ENCODE results near the gene KCTD6.

KCTD6 gene

DNA sequence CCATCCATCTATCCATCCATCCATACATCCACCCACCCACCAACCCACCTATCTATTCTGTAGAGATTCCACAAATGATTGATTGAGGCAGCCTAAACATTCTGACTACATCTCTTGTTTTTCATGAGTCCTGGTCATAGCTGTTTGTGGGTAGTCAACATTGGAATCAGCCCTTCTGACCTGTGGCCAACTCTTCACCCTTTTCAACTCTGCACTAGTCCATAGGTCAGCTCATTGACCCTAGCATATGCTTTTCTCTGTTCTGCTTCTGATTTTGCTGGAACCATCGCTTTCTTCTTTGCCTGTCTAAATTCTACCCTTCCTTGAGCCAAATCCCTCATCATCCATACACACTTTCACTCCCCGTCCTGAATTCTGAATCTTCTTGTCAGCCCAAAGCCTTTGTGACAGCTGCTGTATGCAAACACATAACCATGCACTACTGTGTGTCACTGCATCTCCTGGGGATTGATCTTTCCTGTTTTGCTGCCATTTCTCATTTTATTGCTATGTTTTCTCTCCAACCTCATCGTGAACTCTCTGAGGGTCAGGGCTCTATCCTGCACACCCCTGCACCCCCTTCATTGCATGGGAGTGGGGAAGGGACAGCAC is 16.8 kb upstream of the KCTD6 start:
- DNase-seq, result no peak
- no peak for TF ChIP-seq GATA1 (IDR thresholded peaks at IDR 0.05; ENCODE audit: low read depth, low read length)
- no peak for TF ChIP-seq POLR2A (IDR thresholded peaks at IDR 0.05; ENCODE audit: low read length)

DNA sequence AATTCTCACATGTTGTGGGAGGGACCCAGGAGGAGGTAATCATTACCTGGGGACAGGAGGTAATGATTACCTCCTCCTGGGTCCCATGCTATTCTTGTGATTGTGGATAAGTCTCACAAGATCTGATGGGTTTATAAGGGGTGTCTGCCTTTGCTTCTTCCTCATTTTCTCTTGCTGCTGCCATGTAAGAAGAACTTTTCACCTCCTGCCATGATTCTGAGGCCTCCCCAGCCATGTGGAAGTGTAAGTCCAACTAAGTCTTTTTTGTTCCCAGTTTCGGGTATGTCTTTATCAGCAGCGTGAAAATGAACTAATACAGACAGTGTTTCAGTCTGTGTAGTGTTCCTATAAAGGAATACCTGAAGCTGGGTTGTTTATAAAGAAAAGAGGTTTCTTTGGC is 13.1 kb upstream of the KCTD6 start:
- no peak for DNase-seq
- no peak for TF ChIP-seq POLR2A (IDR thresholded peaks at IDR 0.05; ENCODE audit: low read length)
- no peak for TF ChIP-seq GATA1 (IDR thresholded peaks at IDR 0.05; ENCODE audit: low read depth, low read length)

DNA sequence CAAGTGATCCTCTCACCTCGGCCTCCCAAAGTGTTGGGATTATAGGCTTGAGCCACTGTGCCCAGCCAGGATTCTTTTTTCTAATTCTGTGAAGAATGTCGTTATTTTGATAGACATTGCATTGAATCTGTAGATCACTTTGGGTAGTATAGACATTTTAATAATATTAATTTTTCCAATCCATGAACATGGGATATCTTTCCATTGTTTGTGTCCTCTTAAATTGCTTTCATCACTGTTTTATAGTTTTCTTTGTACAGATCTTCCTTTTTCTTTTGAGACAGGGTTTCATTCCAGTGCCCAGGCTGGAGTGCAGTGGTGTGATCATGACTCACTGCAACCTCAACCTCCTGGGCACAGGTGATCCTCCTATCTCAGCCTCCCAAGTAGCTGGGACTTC is 11.6 kb upstream of the KCTD6 start:
- TF ChIP-seq POLR2A (IDR thresholded peaks at IDR 0.05; ENCODE audit: low read length), result no peak
- no peak for TF ChIP-seq GATA1 (IDR thresholded peaks at IDR 0.05; ENCODE audit: low read depth, low read length)

DNA sequence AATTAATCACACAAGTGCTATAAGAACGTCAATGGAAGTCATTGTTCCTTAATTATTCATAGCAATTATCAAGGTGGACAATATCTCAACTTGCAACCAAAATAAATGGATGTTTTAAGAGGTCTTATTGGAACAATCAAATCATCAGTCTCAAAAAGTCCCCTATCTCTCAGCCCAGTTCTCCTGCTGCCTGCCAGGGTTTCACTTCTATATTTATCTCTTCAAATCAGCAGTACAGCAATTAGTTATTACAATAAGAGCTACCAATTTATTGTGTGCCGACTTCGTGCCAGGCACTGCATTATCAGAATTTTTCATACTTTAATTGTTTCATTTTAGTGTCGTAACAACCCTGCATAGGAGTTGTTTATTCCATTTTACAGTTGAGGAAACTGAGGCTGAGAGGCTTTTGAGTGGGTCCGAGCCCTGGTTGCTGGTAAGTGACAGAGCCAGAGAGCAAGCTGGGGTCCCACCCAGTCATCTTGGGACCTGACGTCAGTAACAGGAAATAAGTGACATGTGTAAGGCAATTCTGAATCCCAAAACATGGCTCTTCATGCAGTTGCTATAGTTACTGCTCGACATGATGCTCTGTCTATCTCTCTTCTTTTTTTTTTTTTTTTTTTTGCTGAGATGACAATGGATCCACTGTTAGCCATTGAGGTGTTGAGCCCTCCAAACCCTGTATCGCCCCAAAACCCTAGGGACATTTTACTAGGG is 8.8 kb upstream of the KCTD6 start:
- TF ChIP-seq POLR2A (IDR thresholded peaks at IDR 0.05; ENCODE audit: low read length), result no peak
- no peak for TF ChIP-seq GATA1 (IDR thresholded peaks at IDR 0.05; ENCODE audit: low read depth, low read length)
- peak; percentile 8 to 11 for DNase-seq

More for the DNA sequence above, 11.6 kb upstream of the KCTD6 start:
- DNase-seq, result no peak

DNA sequence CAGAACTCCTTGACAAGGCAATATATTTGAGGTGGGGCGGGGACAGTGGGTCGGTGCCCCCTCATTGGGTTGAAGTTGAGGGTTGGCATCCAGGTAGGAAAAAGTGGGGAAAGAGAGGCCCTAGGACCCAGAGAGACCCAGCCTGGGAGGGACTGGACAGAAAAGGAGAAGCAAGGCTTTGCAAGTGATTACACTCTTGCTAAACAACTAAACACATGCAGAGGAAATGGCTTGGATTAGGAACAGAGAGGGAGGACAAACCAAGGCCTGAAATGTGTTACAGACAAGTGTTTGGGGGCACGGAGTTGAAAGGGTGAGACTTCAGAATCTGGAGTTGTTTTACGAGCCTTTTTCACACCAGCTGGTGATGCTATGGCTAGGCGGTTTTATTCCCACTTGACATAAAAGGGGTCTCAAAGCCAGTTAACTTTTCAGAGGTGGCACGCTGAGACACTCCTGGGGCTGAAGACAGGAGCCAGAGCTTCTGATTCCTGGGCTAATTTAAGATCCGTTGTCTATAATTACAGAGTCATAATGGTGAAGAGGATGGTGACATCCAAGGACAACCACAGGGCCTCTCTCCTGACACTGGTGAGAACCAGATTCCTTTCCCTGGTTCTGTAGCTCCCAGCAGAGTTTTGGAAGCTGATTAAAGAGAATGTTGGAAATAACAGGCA is 7.7 kb upstream of the KCTD6 start:
- DNase-seq, result no peak
- TF ChIP-seq POLR2A (IDR thresholded peaks at IDR 0.05; ENCODE audit: low read length) (no peak), GATA1 (IDR thresholded peaks at IDR 0.05; ENCODE audit: low read depth, low read length) (no peak)

DNA sequence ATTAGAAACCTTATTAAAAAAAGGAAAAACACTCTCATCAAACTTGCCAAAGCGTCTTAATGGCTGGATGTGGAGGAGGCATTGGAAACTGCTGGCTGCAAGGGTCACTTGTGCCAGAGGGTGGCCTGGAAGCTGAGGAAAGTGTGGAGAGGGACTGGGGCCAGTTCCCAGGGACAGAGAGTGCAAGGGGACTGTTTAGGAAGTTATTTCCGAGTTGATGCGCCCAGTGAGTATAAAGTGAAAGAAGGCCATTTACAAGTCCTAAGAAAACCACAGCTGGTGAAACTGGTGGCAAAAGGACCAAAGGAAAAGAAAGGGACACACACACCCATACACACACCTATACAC is 7.2 kb upstream of the KCTD6 start:
- no peak for TF ChIP-seq GATA1 (IDR thresholded peaks at IDR 0.05; ENCODE audit: low read depth, low read length)
- TF ChIP-seq POLR2A (IDR thresholded peaks at IDR 0.05; ENCODE audit: low read length), result no peak
- DNase-seq, result no peak

DNA sequence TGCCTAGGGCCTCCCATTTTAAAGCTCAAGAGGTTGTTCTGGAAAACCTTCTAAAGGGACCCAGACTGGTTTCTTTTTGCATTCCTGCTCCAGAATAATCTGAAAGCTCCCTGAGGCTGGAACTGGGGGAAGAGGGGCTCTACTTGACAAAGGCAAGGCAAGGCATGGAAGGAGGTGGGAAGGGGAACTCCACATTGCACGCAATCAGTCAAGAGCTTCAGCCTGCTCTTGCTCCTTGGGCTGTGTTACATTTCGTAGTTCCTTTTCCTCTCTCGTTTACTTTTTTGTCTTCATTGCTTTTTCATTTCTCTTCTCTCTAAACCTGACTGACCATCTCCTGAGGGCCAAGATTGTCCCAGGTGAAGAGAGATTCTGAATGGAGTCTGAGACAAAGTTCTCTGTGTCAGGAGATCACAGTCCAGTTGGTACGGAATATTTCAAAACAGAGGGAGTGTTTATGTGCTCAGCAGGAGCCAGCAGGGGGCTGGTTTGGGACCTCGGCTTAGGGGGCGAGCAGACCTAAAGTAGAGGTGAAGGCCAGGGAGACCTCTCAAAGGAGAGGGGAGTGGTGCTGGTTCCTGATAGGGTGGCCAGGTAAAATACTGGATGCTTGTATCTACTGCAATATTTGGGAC is 6.0 kb upstream of the KCTD6 start:
- TF ChIP-seq GATA1 (IDR thresholded peaks at IDR 0.05; ENCODE audit: low read depth, low read length), result no peak
- TF ChIP-seq POLR2A (IDR thresholded peaks at IDR 0.05; ENCODE audit: low read length), result no peak
- DNase-seq, result no peak

DNA sequence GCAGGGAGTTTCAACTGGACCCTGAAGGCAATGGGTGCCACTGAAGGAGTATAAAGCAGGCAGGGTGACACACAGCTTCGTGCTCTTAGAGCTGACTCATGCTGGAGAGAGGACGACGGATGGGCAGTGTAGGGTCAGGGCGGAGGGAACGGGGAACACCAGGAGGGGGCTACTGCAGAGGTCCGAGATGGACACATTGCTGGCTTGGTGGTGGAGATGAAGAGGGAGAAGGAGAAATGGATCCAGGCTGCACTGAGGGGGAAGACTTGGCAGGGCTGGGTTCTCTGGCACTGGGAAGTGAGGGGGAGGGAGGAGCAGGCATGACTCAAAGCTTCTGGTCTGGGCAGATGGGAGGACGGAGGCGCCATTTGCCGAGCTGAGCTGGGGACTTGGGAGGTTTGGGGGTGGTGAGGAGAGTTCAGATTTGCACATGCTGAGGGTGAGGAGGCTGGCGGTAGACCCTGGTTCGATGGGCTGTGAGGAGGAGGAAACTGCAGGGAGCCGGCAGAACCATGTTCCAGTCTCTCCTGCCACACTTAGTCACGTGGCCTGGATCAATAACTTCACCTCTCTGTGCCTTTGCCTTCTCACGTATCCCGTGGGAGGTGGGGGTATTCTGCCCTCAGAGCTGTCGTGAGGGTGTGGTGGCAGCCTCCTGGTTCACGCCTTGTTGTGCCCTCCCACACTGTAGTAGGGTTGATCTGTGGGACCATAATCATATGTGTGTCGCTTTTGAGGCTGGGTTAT is 4.6 kb upstream of the KCTD6 start:
- TF ChIP-seq GATA1 (IDR thresholded peaks at IDR 0.05; ENCODE audit: low read depth, low read length) (no peak), POLR2A (IDR thresholded peaks at IDR 0.05; ENCODE audit: low read length) (no peak)
- peak; percentile 11 to 46 for DNase-seq

DNA sequence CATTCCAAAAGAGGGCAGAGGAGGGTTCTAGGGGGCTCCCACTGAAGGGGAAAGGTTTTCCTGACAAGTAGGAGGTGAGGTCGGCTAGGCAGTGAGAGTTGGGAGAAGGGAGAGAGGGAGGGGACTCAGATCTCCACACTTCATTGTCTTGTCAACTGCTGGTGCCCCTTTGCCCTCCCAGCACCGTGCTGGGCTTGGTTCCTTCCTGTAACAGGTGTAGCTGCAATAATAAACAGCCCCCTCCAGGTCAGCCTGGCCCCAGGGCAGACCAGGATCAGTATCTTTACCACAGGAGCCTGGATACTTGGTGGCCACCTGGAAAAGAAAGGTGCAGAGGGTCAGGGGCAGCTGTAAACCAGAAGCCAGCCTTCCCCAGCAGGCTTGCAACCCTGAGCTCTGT is 2.9 kb upstream of the KCTD6 start:
- no peak for TF ChIP-seq POLR2A (IDR thresholded peaks at IDR 0.05; ENCODE audit: low read length)
- TF ChIP-seq GATA1 (IDR thresholded peaks at IDR 0.05; ENCODE audit: low read depth, low read length), result no peak
- no peak for DNase-seq

DNA sequence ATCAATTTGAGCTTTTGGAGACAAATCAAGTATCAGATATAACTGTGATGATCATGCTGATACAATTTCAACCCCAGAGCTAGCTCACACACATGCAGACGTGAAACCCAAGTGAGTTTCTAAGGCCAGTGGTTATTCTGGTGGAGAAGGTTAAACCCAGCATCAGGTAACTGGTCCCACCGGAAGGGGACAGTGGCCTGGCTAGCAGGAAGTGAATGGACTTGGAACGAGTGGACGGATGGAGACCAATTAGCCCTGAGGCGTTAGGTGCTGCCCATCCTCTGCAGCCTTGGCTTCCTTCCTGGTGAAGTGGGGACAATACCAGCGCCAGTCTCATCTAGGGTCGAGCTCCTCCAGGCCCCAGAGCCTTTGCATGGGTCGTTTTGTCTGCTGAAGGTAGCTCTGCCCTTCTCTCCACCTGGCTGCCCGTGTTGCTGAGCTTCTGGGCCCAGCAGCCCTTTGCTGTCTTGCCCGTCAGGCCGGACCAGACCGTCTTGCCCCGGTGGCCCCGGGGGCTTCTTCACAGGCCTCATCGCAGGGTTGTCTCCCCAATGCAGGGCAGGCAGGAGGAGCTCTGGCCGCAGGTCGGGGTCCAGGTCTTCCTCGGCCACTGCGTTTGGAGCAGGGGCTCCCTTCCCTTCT is 915 bp upstream of the KCTD6 start:
- no peak for TF ChIP-seq GATA1 (IDR thresholded peaks at IDR 0.05; ENCODE audit: low read depth, low read length)
- no peak for TF ChIP-seq POLR2A (IDR thresholded peaks at IDR 0.05; ENCODE audit: low read length)
- peak in 1 of 2 experiments; percentile 44 for DNase-seq

DNA sequence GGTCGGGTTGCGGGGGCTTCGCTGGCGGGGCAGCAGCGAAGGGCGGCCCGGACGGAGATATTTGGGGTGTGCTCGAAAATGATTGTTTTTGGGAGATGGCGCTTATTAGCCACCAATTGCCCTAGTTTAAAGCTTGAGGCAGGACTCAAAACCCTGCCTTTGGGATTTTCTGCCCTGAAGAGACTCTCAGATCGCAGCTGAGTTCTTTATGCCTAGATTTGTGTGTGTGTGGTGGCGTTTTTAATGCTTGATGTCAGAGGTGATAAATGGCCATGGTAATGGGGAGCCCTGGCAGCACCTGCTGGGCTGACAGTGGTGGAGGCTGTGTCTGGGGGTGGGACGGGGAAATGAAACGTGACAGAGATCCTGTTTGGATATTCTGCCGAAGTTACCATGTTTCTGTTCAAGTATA is 604 bp downstream of the KCTD6 start:
- DNase-seq, result peak; percentile 47 to 62
- TF ChIP-seq POLR2A (IDR thresholded peaks at IDR 0.05; ENCODE audit: low read length) (no peak), GATA1 (IDR thresholded peaks at IDR 0.05; ENCODE audit: low read depth, low read length) (no peak)

DNA sequence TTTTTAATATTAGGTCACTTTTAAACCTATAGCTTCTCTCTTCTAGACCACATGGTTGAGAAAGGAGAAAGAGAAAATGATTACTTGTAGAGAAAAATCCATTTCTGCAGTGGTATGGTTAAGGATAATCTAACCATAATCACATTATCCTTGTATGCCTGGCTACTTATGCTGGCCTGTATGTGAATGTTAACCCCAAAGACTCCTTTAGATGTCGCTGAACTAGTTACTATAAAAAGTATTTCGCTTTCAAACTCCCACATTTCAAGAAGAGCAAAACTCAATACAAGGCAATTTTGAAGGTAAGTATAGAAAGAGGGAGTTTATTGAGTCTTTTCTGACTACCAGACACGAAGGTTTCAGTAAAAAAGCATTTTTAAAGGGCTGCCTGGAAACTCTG is 2.2 kb downstream of the KCTD6 start:
- DNase-seq, result no peak
- TF ChIP-seq GATA1 (IDR thresholded peaks at IDR 0.05; ENCODE audit: low read depth, low read length) (no peak), POLR2A (IDR thresholded peaks at IDR 0.05; ENCODE audit: low read length) (no peak)

DNA sequence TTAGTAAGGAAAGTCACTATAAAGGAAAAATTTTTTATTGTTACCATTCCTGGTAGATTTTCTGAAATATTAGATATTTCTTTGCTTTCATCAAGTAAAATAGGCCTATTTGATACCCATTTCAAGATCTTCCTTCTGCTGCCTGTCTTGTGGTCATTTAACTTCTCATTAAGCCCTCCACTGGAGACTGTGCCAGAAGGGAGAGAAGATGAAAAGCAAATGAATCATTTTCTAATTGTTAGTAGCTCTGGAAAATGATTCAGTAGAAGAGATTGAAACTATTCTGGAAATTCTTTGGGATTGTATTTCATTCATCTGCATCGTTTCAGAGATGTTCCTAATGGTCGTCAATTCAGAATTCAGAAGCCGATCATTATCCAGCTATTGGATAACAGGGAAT is 3.2 kb downstream of the KCTD6 start:
- TF ChIP-seq POLR2A (IDR thresholded peaks at IDR 0.05; ENCODE audit: low read length), result no peak
- no peak for DNase-seq
